GM19452 (cell line): ENCODE results near the gene ARHGEF18.
"Not testable (repeated sequence)": the region's sequence is repeated elsewhere in the genome, so short reads cannot be mapped to it uniquely, and the experiment has no call there.

ENCODE experiments used
- ATAC-seq: cut with Tn5 transposase; IDR thresholded peaks from one replicate; pipeline ENCODE4 v1.9.1; 2021; ENCODE audit not compliant: unreplicated experiment

ARHGEF18 gene

GRCh38 chr19:7348587-7349230 lies at the start of gene ARHGEF18:
TSS of gene ARHGEF18 (plus strand) at chr19:7348937. CDS start at chr19:7362891, 13,954 bp downstream.
- ATAC-seq = no peak

GRCh38 chr19:7301525-7301924 lies 47.2 kb upstream of the ARHGEF18 start:
- ATAC-seq = no peak

- ATAC-seq = no peak
Observed at GRCh38 chr19:7303470-7303869, 45.3 kb upstream of the ARHGEF18 start.

GRCh38 chr19:7304200-7304599 lies 44.5 kb upstream of the ARHGEF18 start:
- no peak for ATAC-seq

GRCh38 chr19:7307590-7308218 lies 41.0 kb upstream of the ARHGEF18 start:
- no peak for ATAC-seq

- not testable (repeated sequence) for ATAC-seq
Observed at GRCh38 chr19:7308327-7308726, 40.4 kb upstream of the ARHGEF18 start.

- no peak for ATAC-seq
Observed at GRCh38 chr19:7311911-7312310, 36.8 kb upstream of the ARHGEF18 start.

- ATAC-seq = no peak
Observed at GRCh38 chr19:7312816-7313215, 35.9 kb upstream of the ARHGEF18 start.

GRCh38 chr19:7318176-7318575 lies 30.6 kb upstream of the ARHGEF18 start:
- ATAC-seq = no peak

GRCh38 chr19:7326105-7326877 lies 22.4 kb upstream of the ARHGEF18 start:
- ATAC-seq = no peak

GRCh38 chr19:7327802-7328201 lies 20.9 kb upstream of the ARHGEF18 start:
- ATAC-seq = no peak

- ATAC-seq = no peak
Observed at GRCh38 chr19:7328647-7329046, 20.1 kb upstream of the ARHGEF18 start.

GRCh38 chr19:7331446-7331845 lies 17.3 kb upstream of the ARHGEF18 start:
- no peak for ATAC-seq

GRCh38 chr19:7333198-7334118 lies 15.3 kb upstream of the ARHGEF18 start:
- ATAC-seq = no peak

- no peak for ATAC-seq
Observed at GRCh38 chr19:7336321-7336973, 12.3 kb upstream of the ARHGEF18 start.

- peak; percentile 74 for ATAC-seq
Observed at GRCh38 chr19:7337380-7338194, 11.2 kb upstream of the ARHGEF18 start.

GRCh38 chr19:7340959-7341837 lies 7.5 kb upstream of the ARHGEF18 start:
- ATAC-seq = no peak

GRCh38 chr19:7342143-7342542 lies 6.6 kb upstream of the ARHGEF18 start:
- ATAC-seq = no peak
